ENCODE measurements around the gene VEZT.
A peak's percentile ranks its signal among the peaks of the same experiment; 100 is the strongest.
"Not testable (repeated sequence)": the region's sequence is repeated elsewhere in the genome, so short reads cannot be mapped to it uniquely, and the experiment has no call there.

VEZT gene

GRCh38 chr12:95321516-95322246, 104.1 kb downstream of the VEZT start:
- no peak for DNase-seq (ENCODE audit: low spot score)

GRCh38 chr12:95322326-95322725, 104.7 kb downstream of the VEZT start:
- no peak for DNase-seq (ENCODE audit: low spot score)

- DNase-seq (ENCODE audit: low spot score), result no peak
Observed at GRCh38 chr12:95323212-95323611, 105.6 kb downstream of the VEZT start.

GRCh38 chr12:95324246-95324645, 106.6 kb downstream of the VEZT start:
- not testable (repeated sequence) for DNase-seq (ENCODE audit: low spot score)

- no peak for DNase-seq (ENCODE audit: low spot score)
Observed at GRCh38 chr12:95325501-95325900, 107.9 kb downstream of the VEZT start.

GRCh38 chr12:95326445-95326844, 108.8 kb downstream of the VEZT start:
- DNase-seq (ENCODE audit: low spot score), result no peak

- DNase-seq (ENCODE audit: low spot score), result no peak
Observed at GRCh38 chr12:95326855-95327254, 109.2 kb downstream of the VEZT start.

GRCh38 chr12:95328708-95329107, 111.1 kb downstream of the VEZT start:
- no peak for DNase-seq (ENCODE audit: low spot score)

- DNase-seq (ENCODE audit: low spot score), result no peak
Observed at GRCh38 chr12:95335948-95336347, 118.3 kb downstream of the VEZT start.

- peak; percentile 80 for DNase-seq (ENCODE audit: low spot score)
Observed at GRCh38 chr12:95336387-95337067, 118.9 kb downstream of the VEZT start.

GRCh38 chr12:95337146-95337545, 119.5 kb downstream of the VEZT start:
- DNase-seq (ENCODE audit: low spot score), result no peak

- DNase-seq (ENCODE audit: low spot score), result no peak
Observed at GRCh38 chr12:95339086-95339788, 121.6 kb downstream of the VEZT start.

- DNase-seq (ENCODE audit: low spot score), result no peak
Observed at GRCh38 chr12:95342008-95342407, 124.4 kb downstream of the VEZT start.

- DNase-seq (ENCODE audit: low spot score), result no peak
Observed at GRCh38 chr12:95343461-95344230, 126.0 kb downstream of the VEZT start.

- DNase-seq (ENCODE audit: low spot score), result no peak
Observed at GRCh38 chr12:95349291-95349690, 131.7 kb downstream of the VEZT start.

GRCh38 chr12:95351748-95352147, 134.1 kb downstream of the VEZT start:
- DNase-seq (ENCODE audit: low spot score), result no peak
